ENCODE measurements around the gene TULP3.

The TULP3 gene

GRCh38 chr12:2877047-2877952 lies 13.4 kb upstream of the TULP3 start, which contains the start of the genes FOXM1 and RHNO1:
TSS of gene FOXM1 (minus strand) at chr12:2877174. CDS start at chr12:2874478, 2,696 bp downstream.
TSS of gene RHNO1 (plus strand) at chr12:2877223. CDS start at chr12:2885367, 8,144 bp downstream.
- DNase-seq (ENCODE audit: low spot score): peak; percentile 88

- DNase-seq (ENCODE audit: low spot score): no peak
Observed at GRCh38 chr12:2877953-2878732, 12.5 kb upstream of the TULP3 start.

- no peak for DNase-seq (ENCODE audit: low spot score)
Observed at GRCh38 chr12:2879853-2880252, 10.8 kb upstream of the TULP3 start.

- DNase-seq (ENCODE audit: low spot score): no peak
Observed at GRCh38 chr12:2884810-2885209, 5.9 kb upstream of the TULP3 start.

- DNase-seq (ENCODE audit: low spot score): no peak
Observed at GRCh38 chr12:2886768-2887450, 3.8 kb upstream of the TULP3 start.

- no peak for DNase-seq (ENCODE audit: low spot score)
Observed at GRCh38 chr12:2890001-2890387, 697 bp upstream of the TULP3 start.

GRCh38 chr12:2891240-2892053 lies 756 bp downstream of the TULP3 start:
- DNase-seq (ENCODE audit: low spot score): peak; percentile 64

GRCh38 chr12:2892246-2892645 lies 1.6 kb downstream of the TULP3 start:
- no peak for DNase-seq (ENCODE audit: low spot score)

- no peak for DNase-seq (ENCODE audit: low spot score)
Observed at GRCh38 chr12:2893007-2893406, 2.3 kb downstream of the TULP3 start.

- no peak for DNase-seq (ENCODE audit: low spot score)
Observed at GRCh38 chr12:2895051-2895451, 4.4 kb downstream of the TULP3 start.

- DNase-seq (ENCODE audit: low spot score): no peak
Observed at GRCh38 chr12:2895511-2895910, 4.8 kb downstream of the TULP3 start.

GRCh38 chr12:2897418-2897817 lies 6.7 kb downstream of the TULP3 start:
- no peak for DNase-seq (ENCODE audit: low spot score)

- no peak for DNase-seq (ENCODE audit: low spot score)
Observed at GRCh38 chr12:2900642-2901041, 10.0 kb downstream of the TULP3 start.

GRCh38 chr12:2902272-2902880 lies 11.7 kb downstream of the TULP3 start:
- DNase-seq (ENCODE audit: low spot score): peak; percentile 84

GRCh38 chr12:2904260-2904659 lies 13.6 kb downstream of the TULP3 start:
- no peak for DNase-seq (ENCODE audit: low spot score)

GRCh38 chr12:2912216-2912575 lies 21.5 kb downstream of the TULP3 start:
- no peak for DNase-seq (ENCODE audit: low spot score)

GRCh38 chr12:2919249-2919648 lies 28.6 kb downstream of the TULP3 start:
- no peak for DNase-seq (ENCODE audit: low spot score)

GRCh38 chr12:2922329-2922728 lies 31.6 kb downstream of the TULP3 start:
- no peak for DNase-seq (ENCODE audit: low spot score)

GRCh38 chr12:2923057-2923456 lies 32.4 kb downstream of the TULP3 start:
- no peak for DNase-seq (ENCODE audit: low spot score)

- DNase-seq (ENCODE audit: low spot score): no peak
Observed at GRCh38 chr12:2924019-2924418, 33.3 kb downstream of the TULP3 start.
